NCI-H345 (cell line): ENCODE measurements around the gene TXK.

ENCODE experiments used
- DNase-seq: peaks from one replicate; lab custom pipeline; 2025; lab: John Stamatoyannopoulos, UW

TXK gene

DNA sequence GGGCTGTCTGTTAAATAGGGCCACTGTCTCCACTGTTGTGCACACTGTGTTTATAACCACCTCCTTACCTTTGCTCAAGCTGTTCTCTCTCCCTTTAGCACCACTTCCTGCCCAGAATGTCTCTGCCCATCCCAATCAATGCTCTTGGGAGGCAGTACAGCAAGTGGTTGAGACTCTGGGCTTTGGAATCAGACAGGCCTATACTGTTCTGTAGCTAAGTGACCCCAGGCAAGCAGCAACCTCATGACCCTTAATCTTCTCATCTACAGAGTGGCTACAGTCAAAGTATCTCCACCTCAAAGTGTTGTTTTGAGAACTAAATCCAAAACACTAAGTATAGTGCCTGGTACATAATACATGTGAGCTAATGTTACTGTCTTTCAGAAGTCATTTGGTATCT, 3.8 kb upstream of the TXK start:
- no peak for DNase-seq

GRCh38 chr4:48133669-48134068, 381 bp downstream of the TXK start:
- no peak for DNase-seq

DNA sequence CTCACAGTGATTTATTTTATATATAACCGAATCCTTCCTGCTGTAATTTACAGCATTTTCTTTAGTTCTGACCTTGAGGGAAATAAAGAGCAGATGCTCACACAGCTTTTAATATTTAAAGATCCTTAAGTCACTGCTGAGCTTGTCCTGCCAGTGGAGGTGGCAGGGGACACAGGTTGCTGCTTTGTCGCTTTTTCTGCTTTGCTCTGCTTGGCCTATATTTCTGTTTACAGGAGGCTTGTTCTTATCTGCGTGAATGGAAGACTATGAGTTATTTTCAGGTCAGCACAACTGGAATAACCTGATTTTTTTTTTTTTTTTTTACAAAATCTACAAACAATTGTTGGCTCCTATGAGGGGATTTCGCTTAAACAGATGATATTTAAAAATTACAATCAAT, 2.3 kb downstream of the TXK start:
- DNase-seq = no peak

GRCh38 chr4:48130100-48130499, 4.0 kb downstream of the TXK start:
- no peak for DNase-seq

DNA sequence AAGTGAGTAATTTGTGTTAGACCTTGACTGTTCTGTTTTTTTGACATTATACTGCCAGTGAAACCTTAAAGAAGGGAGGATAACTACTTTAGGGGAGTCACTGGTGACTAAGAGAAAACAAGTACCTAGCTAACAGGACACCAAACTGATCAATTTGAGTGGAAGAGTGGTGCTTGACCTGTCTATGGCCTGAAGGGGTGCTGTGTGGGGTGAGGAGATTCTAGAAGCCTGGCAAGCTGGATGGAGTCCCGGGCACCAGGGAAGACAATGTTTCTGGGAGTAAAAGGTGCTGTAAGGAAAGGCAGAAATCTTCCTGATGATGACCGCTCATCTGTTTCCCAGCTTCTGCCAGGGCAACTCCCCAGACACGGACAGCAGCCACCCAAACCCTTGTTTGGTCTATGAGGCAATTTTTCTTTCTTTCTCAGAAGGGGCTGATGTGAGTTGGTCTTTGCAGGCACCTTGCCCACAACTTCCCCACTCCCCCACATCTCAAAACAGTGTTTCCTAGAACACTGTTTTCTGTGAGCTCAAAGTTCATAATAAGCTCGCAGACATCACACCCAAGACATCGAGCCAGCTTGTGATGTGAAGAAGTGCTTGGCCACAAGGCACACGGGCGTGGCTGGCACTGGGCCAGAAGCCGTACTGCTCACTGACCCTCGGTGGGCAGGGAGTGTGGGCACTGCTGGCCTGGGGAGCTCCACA, 4.6 kb downstream of the TXK start:
- DNase-seq = no peak

DNA sequence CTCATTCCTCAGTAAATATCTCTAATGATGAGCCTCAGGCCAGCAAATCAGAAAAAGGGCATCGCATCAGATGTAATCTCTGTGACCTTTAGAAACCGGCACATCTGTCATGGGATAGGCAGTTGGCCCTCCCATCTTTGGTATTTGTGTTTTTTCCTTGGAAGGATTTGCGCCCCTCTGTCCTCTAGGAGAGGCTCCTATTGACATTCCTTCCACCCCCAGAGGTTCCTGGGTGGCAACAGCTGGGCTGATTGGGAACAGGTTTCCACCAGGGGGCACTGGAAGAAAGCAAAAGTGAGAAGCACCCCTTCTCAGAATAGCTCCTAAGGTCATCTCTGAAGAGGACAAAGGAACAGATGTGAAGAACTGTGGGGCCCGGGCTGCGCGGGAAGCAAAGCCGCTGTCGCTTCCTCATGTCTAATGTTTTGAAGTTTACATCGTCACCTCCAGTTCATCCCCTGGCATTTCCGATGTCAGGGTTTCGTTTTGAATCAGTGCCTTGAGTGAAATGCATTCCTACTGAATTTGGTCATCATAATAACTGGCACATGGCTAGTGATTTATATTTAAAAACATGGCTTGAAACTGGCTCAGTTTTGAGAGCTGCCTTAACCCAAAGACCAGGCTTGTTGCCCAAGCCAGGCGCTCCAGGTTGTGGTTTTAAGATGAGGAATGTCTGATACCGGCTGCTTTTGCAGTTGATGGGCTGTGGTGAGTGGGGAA, 6.2 kb downstream of the TXK start:
- DNase-seq = peak; percentile 36

GRCh38 chr4:48127231-48127630, 6.8 kb downstream of the TXK start:
- peak; percentile 70 for DNase-seq

DNA sequence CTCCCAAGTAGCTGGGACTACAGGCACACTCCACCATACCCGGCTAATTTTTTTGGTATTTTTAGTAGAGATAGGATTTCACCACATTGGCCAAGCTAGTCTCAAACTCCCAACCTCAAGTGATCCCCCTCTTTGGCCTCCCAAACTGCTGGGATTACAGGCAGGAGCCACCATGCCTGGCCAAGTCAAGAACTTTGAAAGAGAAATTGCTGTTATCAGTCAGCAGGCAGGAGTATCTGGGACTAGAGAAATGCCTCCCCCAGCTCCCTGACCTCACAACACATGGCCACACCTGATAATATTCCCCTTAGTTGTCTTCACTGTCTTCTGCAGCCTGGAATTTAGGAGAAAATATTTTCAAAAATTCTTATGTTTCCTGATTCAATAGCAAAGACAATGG, 7.4 kb downstream of the TXK start:
- DNase-seq = no peak

- no peak for DNase-seq
Observed at GRCh38 chr4:48124870-48125269, 9.2 kb downstream of the TXK start.

- DNase-seq = peak; percentile 5
Observed at GRCh38 chr4:48122756-48123155, 11.3 kb downstream of the TXK start.

DNA sequence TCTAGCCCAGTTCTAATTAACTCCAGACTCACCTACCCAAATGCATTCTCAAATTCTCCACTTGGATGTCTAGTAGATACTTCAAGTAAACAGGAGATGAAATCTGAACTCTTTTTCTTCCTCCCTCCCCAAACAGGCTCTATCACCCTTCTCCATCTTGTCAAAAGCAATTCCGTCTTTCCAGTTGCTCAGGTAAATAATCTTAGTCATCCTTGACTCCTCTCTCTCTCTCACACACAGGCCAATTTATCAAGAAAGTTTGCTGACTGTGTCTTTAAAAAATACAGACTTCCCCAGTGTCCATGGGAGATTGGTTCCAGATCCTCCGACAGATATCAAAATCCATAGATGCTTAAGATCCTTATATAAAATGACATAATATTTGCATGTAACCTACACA, 12.9 kb downstream of the TXK start:
- no peak for DNase-seq

DNA sequence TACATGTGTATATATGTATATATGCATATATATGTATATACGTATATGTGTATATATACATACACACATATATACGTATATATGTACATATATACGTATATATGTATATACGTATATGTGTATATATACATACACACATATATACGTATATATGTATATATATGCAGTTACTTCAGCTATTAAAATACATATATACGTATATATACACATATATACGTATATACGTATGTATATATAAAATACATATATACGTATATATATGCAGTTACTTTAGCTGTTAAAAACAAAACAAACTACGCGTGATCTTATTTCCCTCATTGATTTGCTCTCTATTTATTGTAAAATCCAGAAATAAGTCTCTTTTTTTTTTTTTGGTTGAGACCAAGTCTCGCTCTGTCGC, 13.9 kb downstream of the TXK start:
- no peak for DNase-seq

DNA sequence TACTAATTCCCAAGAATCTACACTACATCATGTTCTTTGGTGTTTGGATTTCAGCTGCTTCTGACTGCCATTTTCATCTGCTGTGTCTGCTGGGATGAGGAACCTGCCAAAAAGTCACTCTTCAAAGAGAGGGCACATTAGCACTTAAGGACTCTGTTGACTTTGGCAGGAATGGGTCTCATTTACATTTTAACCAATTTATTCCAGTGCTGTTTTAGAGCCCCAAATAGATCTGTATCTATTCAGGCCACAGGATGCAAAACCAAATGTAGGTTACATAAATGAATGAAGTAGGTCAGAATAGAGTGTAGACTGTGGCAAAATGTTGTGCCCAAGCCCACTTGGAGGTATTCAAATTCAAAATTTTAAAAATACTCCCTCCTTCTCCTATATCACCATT, 14.4 kb downstream of the TXK start:
- no peak for DNase-seq

DNA sequence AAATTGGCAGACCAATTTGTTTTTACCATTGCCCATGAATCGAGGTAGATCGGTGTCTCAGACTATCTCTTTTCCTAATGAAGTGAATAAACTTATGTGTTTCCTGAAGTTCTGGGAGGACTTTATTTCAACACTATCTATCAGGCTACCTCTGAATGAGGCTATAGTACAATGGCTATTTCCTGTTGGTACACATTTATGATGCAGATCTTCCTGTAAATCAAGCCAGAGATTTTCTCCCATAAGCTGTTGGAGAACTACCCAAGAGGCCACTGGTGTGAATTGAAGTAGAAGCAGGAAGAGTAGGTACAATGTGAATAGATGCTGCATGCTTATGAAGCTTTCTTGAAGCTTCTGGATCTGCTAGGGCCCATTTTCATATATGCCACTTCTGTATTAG, 16.0 kb downstream of the TXK start:
- no peak for DNase-seq

DNA sequence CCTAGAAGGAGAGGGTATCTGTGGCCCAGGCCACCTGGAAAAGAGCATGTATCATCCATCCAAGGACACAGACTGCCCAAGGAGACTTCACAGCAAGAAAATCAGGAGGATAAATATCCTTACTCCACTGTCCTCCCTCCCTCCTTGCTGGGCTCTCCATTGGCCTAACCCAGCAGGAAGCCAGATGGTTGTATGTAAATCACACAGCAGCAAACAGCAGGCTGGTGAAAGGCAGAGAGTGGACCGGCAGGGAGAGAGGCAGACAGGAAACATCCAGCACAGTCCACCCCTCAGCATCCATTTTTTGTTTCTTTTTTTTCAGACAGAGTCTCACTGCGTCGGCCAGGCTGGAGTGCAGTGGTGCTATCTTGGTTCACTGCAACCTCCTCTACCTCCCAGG, 17.5 kb downstream of the TXK start:
- DNase-seq = no peak

DNA sequence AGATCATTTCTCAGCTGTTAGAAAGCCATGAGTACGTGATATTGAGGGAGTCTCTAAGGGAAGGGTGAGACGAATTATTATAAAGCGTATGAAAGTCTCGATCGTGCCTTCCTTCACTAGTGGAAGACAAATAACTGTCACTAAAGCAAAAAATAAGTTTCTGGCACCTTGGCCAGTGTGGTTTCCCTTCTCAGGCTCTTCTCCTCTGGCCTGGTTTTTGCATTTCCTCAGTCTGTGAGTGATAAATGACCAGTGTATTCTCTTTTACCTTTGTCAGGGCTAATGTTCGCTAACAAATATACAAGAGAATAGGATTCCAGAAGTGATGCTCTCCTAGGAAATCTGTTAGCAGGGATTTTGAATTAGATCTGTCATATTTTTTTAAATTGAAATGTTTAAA, 19.6 kb downstream of the TXK start:
- DNase-seq = no peak

DNA sequence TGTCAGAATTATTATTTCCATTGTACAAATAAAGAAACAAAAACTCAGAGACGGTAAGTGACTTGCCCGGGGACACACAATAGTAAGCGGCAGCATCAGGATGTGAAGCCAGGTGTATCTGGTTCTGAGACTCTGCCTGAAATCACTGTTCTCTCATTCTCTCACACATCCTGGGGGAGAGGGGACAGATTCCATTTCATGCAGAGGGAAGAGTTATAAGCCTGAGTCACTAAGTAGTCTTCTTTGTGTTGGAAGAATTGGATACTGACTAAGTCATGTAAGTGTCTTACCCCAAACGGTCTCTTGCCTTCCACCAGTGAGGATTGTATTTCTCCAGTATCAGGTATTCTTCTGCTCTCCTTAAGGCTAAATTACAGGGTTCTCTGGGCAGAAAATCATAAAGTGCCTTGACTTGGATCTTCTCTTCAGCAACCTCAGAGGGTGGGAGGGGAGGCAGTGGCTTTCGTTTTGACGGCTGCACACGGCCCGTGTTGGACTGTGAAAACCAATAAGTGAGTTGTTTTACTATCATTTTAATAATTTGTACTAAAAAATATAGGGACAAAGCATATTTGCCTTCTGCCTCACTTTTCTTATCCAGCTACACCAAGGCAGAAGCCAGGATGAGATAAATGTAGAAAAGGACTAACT, 21.9 kb downstream of the TXK start:
- DNase-seq = no peak

- no peak for DNase-seq
Observed at GRCh38 chr4:48110452-48110978, 23.5 kb downstream of the TXK start.

- DNase-seq = peak; percentile 25
Observed at GRCh38 chr4:48109413-48110263, 24.4 kb downstream of the TXK start.

GRCh38 chr4:48108309-48109073, 25.6 kb downstream of the TXK start:
- no peak for DNase-seq

- DNase-seq = no peak
Observed at GRCh38 chr4:48105230-48105629, 28.8 kb downstream of the TXK start.
